ENCODE data around the gene HDHD3.

DNA sequence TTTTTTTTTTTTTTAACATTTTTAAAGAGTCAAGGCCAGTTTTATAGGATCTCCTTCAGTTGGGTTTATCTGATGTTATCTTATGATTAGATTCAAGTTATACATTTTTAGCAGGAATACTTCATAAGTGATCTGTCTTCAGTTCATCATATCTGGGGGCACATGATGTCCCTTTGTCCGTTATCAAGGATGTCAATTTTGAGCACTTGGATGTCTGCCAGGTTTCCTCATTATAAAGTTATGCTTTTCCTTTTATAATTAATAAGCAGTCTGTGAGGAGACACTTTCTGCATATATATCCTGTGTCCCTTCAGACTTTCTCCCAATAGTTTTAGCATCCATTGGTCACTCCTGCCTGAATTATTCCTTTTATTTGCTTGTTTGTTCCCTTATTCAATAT, 11.8 kb downstream of the HDHD3 start:
- TF ChIP-seq, protein P1, sequence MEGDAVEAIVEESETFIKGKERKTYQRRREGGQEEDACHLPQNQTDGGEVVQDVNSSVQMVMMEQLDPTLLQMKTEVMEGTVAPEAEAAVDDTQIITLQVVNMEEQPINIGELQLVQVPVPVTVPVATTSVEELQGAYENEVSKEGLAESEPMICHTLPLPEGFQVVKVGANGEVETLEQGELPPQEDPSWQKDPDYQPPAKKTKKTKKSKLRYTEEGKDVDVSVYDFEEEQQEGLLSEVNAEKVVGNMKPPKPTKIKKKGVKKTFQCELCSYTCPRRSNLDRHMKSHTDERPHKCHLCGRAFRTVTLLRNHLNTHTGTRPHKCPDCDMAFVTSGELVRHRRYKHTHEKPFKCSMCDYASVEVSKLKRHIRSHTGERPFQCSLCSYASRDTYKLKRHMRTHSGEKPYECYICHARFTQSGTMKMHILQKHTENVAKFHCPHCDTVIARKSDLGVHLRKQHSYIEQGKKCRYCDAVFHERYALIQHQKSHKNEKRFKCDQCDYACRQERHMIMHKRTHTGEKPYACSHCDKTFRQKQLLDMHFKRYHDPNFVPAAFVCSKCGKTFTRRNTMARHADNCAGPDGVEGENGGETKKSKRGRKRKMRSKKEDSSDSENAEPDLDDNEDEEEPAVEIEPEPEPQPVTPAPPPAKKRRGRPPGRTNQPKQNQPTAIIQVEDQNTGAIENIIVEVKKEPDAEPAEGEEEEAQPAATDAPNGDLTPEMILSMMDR (IDR thresholded peaks at IDR 0.05) = no peak
- TF ChIP-seq EP300 (IDR thresholded peaks at IDR 0.05) (no peak), POLR2AphosphoS5 (IDR thresholded peaks at IDR 0.05) (no peak)
